Gastrocnemius medialis (tissue), 4 donors: ENCODE data around the gene C3orf62. TPM values are rescaled to one million over a fixed set of nuclear protein-coding genes. Genes with fewer than 3 reads are reported as not detected.
"Not testable (repeated sequence)": the region's sequence is repeated elsewhere in the genome, so short reads cannot be mapped to it uniquely, and the experiment has no call there.

Experiments used
- ATAC-seq, 2 donors: fragments of 150-250 bp; one replicate each; pipeline ENCODE4 v1.9.1; 2016
- DNase-seq, 2 donors: peaks; one replicate each; pipeline ENCODE4 v3.0.0-alpha.2; 2019
- H3K27ac ChIP-seq, 4 donors: fragments of 200-600 bp; sonication (generic); 1 replicate in 1 of 4; 2 replicates in 3 of 4; pipeline ENCODE4 v1.5.1; 2016 to 2018; ENCODE audit warnings: mild to moderate bottlenecking in 2 of 4, moderate library complexity in 1 of 4
- H3K27me3 ChIP-seq, 3 donors: fragments of 200-600 bp; sonication (generic) in 2 of 3; 1 replicate in 1 of 3; 2 replicates in 2 of 3; pipeline versions ENCODE4 v1.5.1 to v1.6.0; 2016 to 2019; ENCODE audit warnings: mild to moderate bottlenecking in 1 of 3, moderate library complexity in 1 of 3
- H3K36me3 ChIP-seq, 2 donors: fragments of 200-600 bp; sonication (generic) in 1 of 2; one replicate each; pipeline ENCODE4 v1.5.1; 2017 to 2018
- H3K4me1 ChIP-seq, 2 donors: fragments of 200-600 bp; sonication (generic) in 1 of 2; one replicate each; pipeline ENCODE4 v1.5.1; 2016 to 2017; ENCODE audit warnings: mild to moderate bottlenecking in 2 of 2
- H3K4me3 ChIP-seq, 4 donors: fragments of 200-600 bp; sonication (generic) in 3 of 4; 1 replicate in 1 of 4; 2 replicates in 3 of 4; pipeline ENCODE4 v1.5.1; 2016 to 2019; ENCODE audit warnings: mild to moderate bottlenecking in 2 of 4
- H3K9me3 ChIP-seq, 3 donors: fragments of 200-600 bp; sonication (generic) in 2 of 3; 1 replicate in 1 of 3; 2 replicates in 2 of 3; pipeline ENCODE4 v1.5.1; 2016 to 2019
- CTCF ChIP-seq, 5 experiments: fragments of 450-650 bp in 3 of 5; fragments of 200-600 bp in 2 of 5; sonication (generic) in 2 of 5; IDR thresholded peaks in 4 of 5; conservative IDR thresholded peaks in 1 of 5; 1 replicate in 4 of 5; 2 replicates in 1 of 5; pipeline ENCODE4 v1.5.1; 2016 to 2019; ENCODE audit warnings: antibody characterized with exemption in 5 of 5, mild to moderate bottlenecking in 3 of 5, moderate library complexity in 3 of 5
- POLR2A ChIP-seq, 2 donors: fragments of 450-650 bp; IDR thresholded peaks; one replicate each; pipeline ENCODE4 v1.6.1; 2017; ENCODE audit warnings: antibody characterized with exemption in 2 of 2, mild to moderate bottlenecking in 2 of 2, moderate library complexity in 2 of 2
- in situ Hi-C, 4 donors: fragments of 200-750 bp; cut with MboI; loops; one replicate each; pipeline versions ENCODE4 v1.15.0 to v1.8.0; 2017; ENCODE audit warnings: low sequenced_read_pairs in 4 of 4
- intact Hi-C: fragments of 100-400 bp; cut with DNase I; formaldehyde crosslinking; loops from one replicate; pipeline ENCODE4 v1.15.1; 2023; ENCODE audit warnings: low total_unique reads
- microRNA-seq, 2 donors: library from miRNA; unstranded; fragments of <30 nt; microRNA quantifications; one replicate each; pipeline ENCODE4, GENCODE V29; 2016; ENCODE audit warnings: borderline replicate concordance in 2 of 2
- total RNA-seq, 4 donors: library from RNA; depleted of rRNA; stranded (reverse); fragments of >200 nt; gene quantifications; one replicate each; pipeline versions ENCODE4 v1.1.0 to v1.2.3, GENCODE V29; 2016

C3orf62 gene
- total RNA-seq, 4 donors from 2014 or later = 0.78 to 1.9 (median 1.3) TPM

DNA sequence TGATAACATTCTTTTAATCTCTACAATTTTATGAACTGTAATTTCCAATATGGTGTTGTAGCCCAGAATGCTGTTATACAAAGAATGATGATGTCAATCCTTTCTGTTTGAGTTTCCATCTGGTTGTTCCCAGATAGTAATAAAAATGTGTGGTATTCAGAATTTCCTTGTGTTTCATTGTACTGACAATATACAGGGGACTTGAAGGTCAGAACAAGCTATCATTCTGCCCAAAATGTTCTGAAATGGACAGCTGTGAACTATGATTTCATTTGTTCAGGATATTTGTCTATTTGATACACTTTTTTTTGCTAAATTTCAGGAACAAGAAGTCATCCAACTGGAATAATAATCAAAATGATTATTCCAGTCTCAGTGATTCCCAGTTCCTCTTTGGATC lies 40.8 kb downstream of the C3orf62 start:
- ATAC-seq = no peak
- no peaks in the 10 kb centered on the region for H3K27me3 ChIP-seq
- intact Hi-C loops = no loop called here
- in situ Hi-C loops = no loop called here
- H3K27ac ChIP-seq = no peak overlapping the region
- peaks cover 5 to 8% of the 10 kb centered on the region in 2 donors for H3K4me1 ChIP-seq
- no peaks in the 10 kb centered on the region for H3K9me3 ChIP-seq
- DNase-seq = no peak
- no peak overlapping the region for H3K4me3 ChIP-seq
- H3K36me3 ChIP-seq = no peaks in the 10 kb centered on the region
- TF ChIP-seq CTCF (IDR thresholded peaks at IDR 0.05 in 4 of 5, conservative IDR thresholded peaks at IDR 0.05 in 1 of 5) = no peak
- no peak for TF ChIP-seq POLR2A (IDR thresholded peaks at IDR 0.05)

DNA sequence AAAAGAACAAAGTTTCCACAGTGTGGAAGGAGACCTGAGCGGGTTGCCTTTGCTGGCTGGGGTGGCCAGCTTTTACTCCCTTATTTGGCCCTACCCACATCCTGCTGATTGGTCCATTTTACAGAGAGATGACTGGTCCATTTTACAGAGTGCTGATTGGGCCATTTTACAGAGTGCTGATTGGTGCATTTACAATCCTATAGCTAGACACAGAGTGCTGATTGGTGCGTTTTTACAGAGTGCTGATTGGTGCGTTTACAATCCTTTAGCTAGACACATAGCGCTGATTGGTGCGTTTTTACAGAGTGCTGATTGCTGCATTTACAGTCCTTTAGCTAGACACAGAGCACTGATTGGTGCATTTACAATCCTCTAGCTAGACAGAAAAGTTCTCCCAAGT lies 48.2 kb downstream of the C3orf62 start:
- ATAC-seq, H3K4me1 ChIP-seq, H3K27me3 ChIP-seq, intact Hi-C loops, DNase-seq, H3K4me3 ChIP-seq, H3K36me3 ChIP-seq, in situ Hi-C loops, H3K27ac ChIP-seq: not testable (repeated sequence)
- peaks cover 0 to 18% (median 7%) of the 10 kb centered on the region in 3 donors for H3K9me3 ChIP-seq

- in situ Hi-C loops (no loop called here), intact Hi-C loops (no loop called here)
- no peaks in the 10 kb centered on the region for H3K36me3 ChIP-seq
- no peak for TF ChIP-seq POLR2A (IDR thresholded peaks at IDR 0.05)
- TF ChIP-seq CTCF (IDR thresholded peaks at IDR 0.05 in 4 of 5, conservative IDR thresholded peaks at IDR 0.05 in 1 of 5) = no peak
- DNase-seq (no peak), ATAC-seq (no peak)
- no peak overlapping the region for H3K27ac ChIP-seq
- no peak overlapping the region for H3K4me3 ChIP-seq
- H3K27me3 ChIP-seq = no peaks in the 10 kb centered on the region
- H3K4me1 ChIP-seq = peaks cover 17 to 22% of the 10 kb centered on the region in 2 donors
- H3K9me3 ChIP-seq = no peaks in the 10 kb centered on the region
Observed at GRCh38 chr3:49222002-49222401, 55.0 kb downstream of the C3orf62 start.

GRCh38 chr3:49220985-49221563 lies 56.0 kb downstream of the C3orf62 start:
- DNase-seq, H3K36me3 ChIP-seq, in situ Hi-C loops, H3K27ac ChIP-seq, ATAC-seq, H3K4me3 ChIP-seq, intact Hi-C loops, H3K27me3 ChIP-seq, H3K9me3 ChIP-seq: not testable (repeated sequence)
- peaks cover 17 to 22% of the 10 kb centered on the region in 2 donors for H3K4me1 ChIP-seq

DNA sequence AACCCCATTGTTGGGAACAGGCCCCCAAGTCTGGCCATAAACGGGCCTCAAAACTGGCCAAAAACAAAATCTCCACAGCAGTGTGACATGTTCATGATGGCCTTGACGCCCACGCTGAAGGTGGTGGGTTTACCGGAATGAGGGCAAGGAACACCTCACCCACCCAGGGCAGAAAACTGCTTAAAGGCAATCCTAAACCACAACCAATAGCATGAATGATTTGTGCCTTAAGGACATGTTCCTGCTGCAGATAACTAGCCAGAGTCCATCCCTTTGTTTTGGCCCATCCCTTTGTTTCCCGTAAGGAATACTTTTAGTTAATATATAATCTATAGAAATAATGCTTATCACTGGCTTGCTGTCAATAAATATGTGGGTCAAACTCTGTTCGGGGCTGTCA lies 57.9 kb downstream of the C3orf62 start:
- intact Hi-C loops = no loop called here
- ATAC-seq (no peak), DNase-seq (no peak)
- in situ Hi-C loops = no loop called here
- H3K36me3 ChIP-seq = no peaks in the 10 kb centered on the region
- no peak for TF ChIP-seq CTCF (IDR thresholded peaks at IDR 0.05 in 4 of 5, conservative IDR thresholded peaks at IDR 0.05 in 1 of 5)
- H3K4me1 ChIP-seq = peaks cover 17 to 22% of the 10 kb centered on the region in 2 donors
- H3K27me3 ChIP-seq = no peaks in the 10 kb centered on the region
- no peak overlapping the region for H3K4me3 ChIP-seq
- H3K27ac ChIP-seq = peak overlapping the region; percentile 80 to 85 (median 83)
- H3K9me3 ChIP-seq = no peaks in the 10 kb centered on the region

Small RNA genes lying within 50 kb of the gene (microRNA-seq; reads per million reads assigned to microRNA genes)
- 0 reads per million in 2 donors for gene MIR4271

Other genes with a start within 250 kb of the C3orf62 start
- gene IMPDH2, start 247.8 kb downstream of the C3orf62 start, total RNA-seq = 100 to 1,000 TPM; 178 to 229 (median 205) TPM
- gene QRICH1, start 183.2 kb downstream of the C3orf62 start, total RNA-seq = 10 to 100 TPM; 35.8 to 65.6 (median 47.1) TPM
- 100 to 1,000 TPM; 157 to 259 (median 173) TPM for gene QARS1, start 172.5 kb downstream of the C3orf62 start, total RNA-seq
- 100 to 1,000 TPM; 100 to 188 (median 128) TPM for gene USP19, start 156.4 kb downstream of the C3orf62 start, total RNA-seq
- gene LAMB2, start 144.2 kb downstream of the C3orf62 start, total RNA-seq = 100 to 1,000 TPM; 154 to 355 (median 243) TPM
- 10 to 100 TPM; 20.0 to 31.0 (median 22.0) TPM for gene CCDC71, start 110.9 kb downstream of the C3orf62 start, total RNA-seq
- gene KLHDC8B, start 105.6 kb downstream of the C3orf62 start, total RNA-seq = 10 to 100 TPM; 15.8 to 35.8 (median 26.0) TPM
- 10 to 100 TPM in 1 of 4 donors, 1 to 10 TPM in 3; 7.2 to 10.2 (median 9.1) TPM for gene USP4, start 62.8 kb upstream of the C3orf62 start, total RNA-seq
- 100 to 1,000 TPM in 3 of 4 donors, 10 to 100 TPM in 1; 75.2 to 157 (median 123) TPM for gene GPX1, start 81.1 kb upstream of the C3orf62 start, total RNA-seq
- gene RHOA, start 134.7 kb upstream of the C3orf62 start, total RNA-seq = 100 to 1,000 TPM; 244 to 411 (median 282) TPM
- 10 to 100 TPM; 12.0 to 25.8 (median 15.1) TPM for gene TCTA, start 135.2 kb upstream of the C3orf62 start, total RNA-seq
- 1 to 10 TPM in 2 of 4 donors, under 1 TPM in 1, not detected in 1; 0.52 to 1.3 (median 1.1) TPM for gene AMT, start 145.2 kb upstream of the C3orf62 start, total RNA-seq
- 1 to 10 TPM; 1.9 to 7.0 (median 3.8) TPM for gene NICN1, start 152.1 kb upstream of the C3orf62 start, total RNA-seq
- 100 to 1,000 TPM in 3 of 4 donors, 10 to 100 TPM in 1; 95.0 to 177 (median 109) TPM for gene DAG1, start 193.0 kb upstream of the C3orf62 start, total RNA-seq